GM21717 (cell line): ENCODE data around the gene CDCP2.
"Not testable (repeated sequence)": the region's sequence is repeated elsewhere in the genome, so short reads cannot be mapped to it uniquely, and the experiment has no call there.

ENCODE experiments used
- ATAC-seq: cut with Tn5 transposase; IDR thresholded peaks from one replicate; pipeline ENCODE4 v1.9.1; 2021; ENCODE audit warnings: mild to moderate bottlenecking, moderate library complexity; ENCODE audit not compliant: unreplicated experiment

The CDCP2 gene

GRCh38 chr1:54095546-54096226, 57.1 kb downstream of the CDCP2 start:
- no peak for ATAC-seq

DNA sequence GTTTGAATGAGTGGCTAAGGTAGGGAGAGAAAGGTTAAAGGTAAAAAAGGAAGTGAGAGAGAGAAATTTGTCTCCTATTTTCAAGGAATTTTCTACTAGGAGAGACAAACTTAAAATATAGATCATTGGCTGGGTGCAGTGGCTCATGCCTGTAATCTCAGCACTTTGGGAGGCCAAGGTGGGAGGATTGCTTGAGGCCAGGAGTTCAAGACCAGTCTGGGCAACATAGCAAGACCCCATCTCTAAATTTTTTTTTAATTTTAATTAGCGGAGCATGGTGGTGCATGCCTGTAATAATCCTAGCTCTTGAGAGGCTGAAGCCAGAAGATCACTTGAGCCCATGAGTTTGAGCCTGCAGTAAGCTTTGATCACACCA, 58.1 kb downstream of the CDCP2 start:
- ATAC-seq: not testable (repeated sequence)

GRCh38 chr1:54094001-54094729, 58.6 kb downstream of the CDCP2 start:
- ATAC-seq: no peak

DNA sequence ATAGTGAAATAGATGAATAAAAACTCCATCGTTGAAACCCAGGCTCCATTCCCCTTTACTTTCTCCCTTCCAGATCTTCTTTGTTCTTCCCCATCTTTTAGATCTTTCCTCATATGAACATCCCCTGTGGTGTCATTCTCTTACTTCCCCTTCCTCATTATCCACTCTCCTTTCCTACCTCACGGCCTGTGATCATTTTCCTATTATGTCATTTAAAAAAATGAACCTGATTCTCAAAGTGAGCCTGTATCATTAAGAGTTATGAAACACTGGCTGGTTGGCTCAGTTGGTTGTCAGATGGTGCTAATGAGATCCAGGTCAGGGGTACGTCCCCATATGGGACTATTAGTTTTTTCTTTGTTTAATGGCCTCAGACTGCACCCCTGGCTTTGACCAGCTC, 61.1 kb downstream of the CDCP2 start:
- ATAC-seq: no peak

GRCh38 chr1:54088385-54088784, 64.4 kb downstream of the CDCP2 start:
- ATAC-seq: no peak

GRCh38 chr1:54086754-54087153, 66.0 kb downstream of the CDCP2 start:
- ATAC-seq: no peak

DNA sequence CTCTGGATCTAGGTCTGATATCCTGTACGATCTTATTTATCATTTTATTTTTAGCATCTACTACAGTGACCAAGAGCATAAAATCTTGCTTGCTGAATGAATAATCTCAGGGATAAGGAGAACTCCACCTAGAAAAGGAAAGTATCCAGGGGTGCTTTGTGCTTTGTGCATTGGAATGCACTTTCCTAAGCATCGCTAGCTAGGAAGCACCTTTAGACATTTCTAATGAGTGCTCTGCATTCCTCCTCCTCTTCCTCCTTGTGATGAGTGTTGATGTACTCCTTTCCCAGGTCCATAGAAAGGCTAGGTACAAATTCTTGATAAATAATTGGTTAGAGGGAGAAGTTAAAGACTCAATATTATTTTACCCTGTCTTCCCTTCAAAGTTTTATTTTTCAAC, 68.0 kb downstream of the CDCP2 start:
- no peak for ATAC-seq
